K562 (cell line): Measurements from ENCODE around the gene CSMD2. TPM values are rescaled to one million over a fixed set of nuclear protein-coding genes. Genes with fewer than 3 reads are reported as not detected.

Experiments used
- ATAC-seq: fragments of 200-7000 bp; cut with Tn5 transposase; 3 replicates; pipeline ENCODE4 v1.9.1; 2020; ENCODE audit warnings: moderate library complexity
- BruUV-seq: library from RNA; stranded (reverse); fragments of 400-500 nt; replicated peaks from 2 replicates; lab custom pipeline; 2021; lab: Mats Ljungman, UMichigan
- CTCF ChIA-PET: fragments of 300-600 bp; formaldehyde crosslinking; extraction: SDS; loops from one replicate; lab custom pipeline; 2021; ENCODE audit warnings: low intra/inter-chr PET ratio; lab: Yijun Ruan, JAX
- POLR2A ChIA-PET: fragments of 300-600, 350-650 bp; sonication (Branson Sonifier 250); formaldehyde crosslinking; extraction: SDS; loops from one replicate; lab custom pipeline; 2021; ENCODE audit warnings: antibody characterized with exemption, inconsistent platforms; lab: Yijun Ruan, JAX
- DNase-seq, 4 experiments: peaks; one replicate each; pipeline versions ENCODE4 v3.0.0 to v3.0.0-alpha.2; 2011 to 2018; ENCODE audit warnings: low spot score in 3 of 4, mixed read lengths in 3 of 4; ENCODE audit errors: extremely low read depth in 1 of 4
- FAIRE-seq: peaks from 2 replicates; lab custom pipeline; 2011; peaks lifted over from hg19 to GRCh38; lab: Jason Lieb, UNC
- H2AFZ ChIP-seq: 2 replicates; pipeline ENCODE4 v1.6.0; 2011; ENCODE audit warnings: low read depth, low read length, control low read depth, inconsistent platforms
- H3K27ac ChIP-seq: fragments of 200-600 bp; 3 replicates; pipeline ENCODE4 v1.8.0; 2011; ENCODE audit warnings: low read depth, mild to moderate bottlenecking, control low read depth, inconsistent platforms, low read length, moderate library complexity, mixed read lengths; ENCODE audit errors: extremely low read depth
- H3K27me3 ChIP-seq, 2 experiments: fragments of 300-600 bp in 1 of 2; 2 replicates in 1 of 2; 3 replicates in 1 of 2; pipeline versions ENCODE4 v1.6.0 to v1.8.0; 2011; ENCODE audit warnings: inconsistent platforms in 2 of 2, low read length in 2 of 2, mild to moderate bottlenecking in 1 of 2, mixed read lengths in 1 of 2, moderate library complexity in 1 of 2; ENCODE audit not compliant: control insufficient read depth in 2 of 2, insufficient read depth in 2 of 2
- H3K36me3 ChIP-seq: fragments of 300-600 bp; 3 replicates; pipeline ENCODE4 v1.8.0; 2011; ENCODE audit warnings: mild to moderate bottlenecking, low read length, inconsistent platforms; ENCODE audit not compliant: control insufficient read depth, insufficient read depth
- H3K4me1 ChIP-seq, 2 experiments: fragments of 200-600 bp in 1 of 2; replicated peaks in 1 of 2; 2 replicates in 1 of 2; 3 replicates in 1 of 2; pipeline versions ENCODE4 v1.5.1 to v1.8.0; 2011; ENCODE audit warnings: inconsistent platforms in 2 of 2, low read length in 2 of 2, mild to moderate bottlenecking in 1 of 2, mixed read lengths in 1 of 2, moderate library complexity in 1 of 2; ENCODE audit not compliant: control insufficient read depth in 2 of 2, insufficient read depth in 2 of 2
- H3K4me2 ChIP-seq: 2 replicates; pipeline ENCODE4 v1.6.1; 2011; ENCODE audit warnings: low read length, control low read depth, inconsistent platforms, mixed read lengths; ENCODE audit not compliant: insufficient read depth
- H3K4me3 ChIP-seq: fragments of 200-600 bp; sonication (generic), shearing (Covaris generic); 2 replicates; pipeline ENCODE4 v1.5.1; 2016; ENCODE audit warnings: control low read depth, inconsistent platforms
- H3K79me2 ChIP-seq: fragments of 200-600 bp; 3 replicates; pipeline ENCODE4 v1.8.0; 2011; ENCODE audit warnings: low read length, inconsistent platforms; ENCODE audit not compliant: control insufficient read depth, insufficient read depth
- H3K9ac ChIP-seq, 2 experiments: 2 replicates each; pipeline versions ENCODE4 v1.6.0 to v1.6.1; 2011; ENCODE audit warnings: low read depth in 2 of 2, low read length in 2 of 2, control low read depth in 1 of 2, inconsistent platforms in 1 of 2, mild to moderate bottlenecking in 1 of 2, mixed read lengths in 1 of 2; ENCODE audit not compliant: insufficient read depth in 1 of 2
- H3K9me1 ChIP-seq: one replicate; pipeline ENCODE4 v1.6.0; 2011; ENCODE audit warnings: inconsistent platforms, mild to moderate bottlenecking, low read length, moderate library complexity; ENCODE audit not compliant: control insufficient read depth, insufficient read depth
- H3K9me3 ChIP-seq: replicated peaks from 2 replicates; pipeline ENCODE4 v1.5.1; 2011; ENCODE audit warnings: low read depth, low read length, inconsistent platforms; ENCODE audit not compliant: control insufficient read depth, insufficient read depth
- H4K20me1 ChIP-seq: replicated peaks from 2 replicates; pipeline ENCODE4 v1.6.1; 2011; ENCODE audit warnings: low read length, inconsistent platforms, mixed read lengths; ENCODE audit not compliant: control insufficient read depth, insufficient read depth
- CBFA2T3 ChIP-seq: fragments of 450-650 bp; IDR thresholded peaks from 2 replicates; pipeline ENCODE4 v1.6.1; 2017
- ETV1 ChIP-seq: fragments of 450-650 bp; conservative IDR thresholded peaks from 2 replicates; pipeline ENCODE4 v1.6.1; 2016; ENCODE audit warnings: missing genetic modification characterization, control low read depth, low read depth, missing compliant biosample characterization
- MTA2 ChIP-seq: fragments of 450-650 bp; IDR thresholded peaks from 2 replicates; pipeline ENCODE4 v1.6.1; 2016; ENCODE audit warnings: low read depth
- TGIF2 ChIP-seq: sonication (generic); formaldehyde crosslinking; IDR thresholded peaks from 2 replicates; pipeline ENCODE4 v1.8.1; 2022; ENCODE audit warnings: mild to moderate bottlenecking, missing genetic modification reagents, moderate library complexity
- ZNF175 ChIP-seq: fragments of 200-800 bp; sonication (Bioruptor generic); IDR thresholded peaks from 2 replicates; pipeline ENCODE4 v1.6.1; 2016; ENCODE audit warnings: low read depth, mild to moderate bottlenecking, missing genetic modification characterization, missing compliant biosample characterization
- WGBS: fragments of 100-300 bp; shearing (Covaris generic); methylation state at CpG from one replicate; pipeline ENCODE4 v1.1.6; 2016; ENCODE audit warnings: low coverage, mixed read lengths; ENCODE audit not compliant: insufficient coverage; ENCODE audit errors: missing lambda C conversion rate; 5-methylcytosine and 5-hydroxymethylcytosine counted together
- in situ Hi-C: fragments of 300-500 bp; cut with MboI; formaldehyde crosslinking; loops from 4 replicates; pipeline ENCODE4 v1.15.0; 2018; ENCODE audit warnings: inconsistent platforms, mixed read lengths
- intact Hi-C: fragments of 100-400 bp; cut with micrococcal nuclease; formaldehyde crosslinking; loops from 2 replicates; pipeline ENCODE4 v1.14.2; 2022
- polyA plus RNA-seq, 8 experiments: library from polyadenylated mRNA; depleted of rRNA in 4 of 8; stranded (reverse) in 5 of 8; unstranded in 3 of 8; fragments of >200 nt; fragmentation: Nextera tagmentation in 2 of 8; fragmentation: Illumina TruSeq in 1 of 8; extraction: Ambion mirVana in 2 of 8; extraction: Trizol in 1 of 8; gene quantifications; 2 replicates each; pipeline versions ENCODE4 v1.2.1 to v1.2.3, GENCODE V29; 2011 to 2014; ENCODE audit warnings: inconsistent platforms in 1 of 8, missing spikeins in 1 of 8
- total RNA-seq, 7 experiments: library from RNA; depleted of rRNA in 6 of 7; stranded (reverse); fragments of >200 nt in 6 of 7; fragmentation: Illumina TruSeq in 2 of 7; extraction: Trizol in 2 of 7; gene quantifications; 2 replicates each; pipeline versions ENCODE4 v1.2.1 to v1.2.3, GENCODE V29; 2011 to 2021; ENCODE audit warnings: low replicate concordance in 1 of 7

Gene CSMD2
- total and polyA plus RNA-seq, 9 of the 15 experiments (the other 6 are each of a cell fraction or from before 2014, with no cell fraction given), result not detected

- Histone ChIP-seq H3K9me3 (no peaks in the 10 kb centered on the region), H3K36me3 (no peaks in the 10 kb centered on the region), H3K27ac (no peak overlapping the region), H3K4me2 (no peak overlapping the region), H3K79me2 (no peaks in the 10 kb centered on the region), H3K4me3 (no peak overlapping the region), H2AFZ (no peak overlapping the region), H3K9me1 (no peaks in the 10 kb centered on the region), H3K9ac (no peak overlapping the region), H3K27me3 (no peaks in the 10 kb centered on the region), H3K4me1 (no peaks in the 10 kb centered on the region), H4K20me1 (no peaks in the 10 kb centered on the region)
- TF ChIP-seq MTA2 (no peak), ETV1 (tag) (no peak), TGIF2 (CRISPR knock-in tag) (no peak)
- POLR2A ChIA-PET, result no interaction called here
- intact Hi-C loops, result no loop called here
- 0% methylated on average over 1 of the region's 1 CpG for WGBS
- CTCF ChIA-PET, result no interaction called here
- FAIRE-seq, result no peak
- no peak for ATAC-seq
- in situ Hi-C loops, result no loop called here
- DNase-seq, result no peak
- no TSS peak for BruUV-seq
Observed at GRCh38 chr1:33850481-33850880, 314.5 kb downstream of the CSMD2 start.

- H2AFZ ChIP-seq, result no peak overlapping the region
- H3K9me1 ChIP-seq, result no peaks in the 10 kb centered on the region
- H3K27ac ChIP-seq, result no peak overlapping the region
- DNase-seq (no peak), FAIRE-seq (no peak)
- WGBS, result 0% methylated on average over 1 of the region's 1 CpG
- ChIA-PET CTCF (no interaction called here), POLR2A (no interaction called here)
- intact Hi-C loops, result no loop called here
- no peaks in the 10 kb centered on the region for H3K4me1 ChIP-seq
- H4K20me1 ChIP-seq, result no peaks in the 10 kb centered on the region
- H3K4me3 ChIP-seq, result no peak overlapping the region
- no peak overlapping the region for H3K9ac ChIP-seq
- H3K4me2 ChIP-seq, result no peak overlapping the region
- no peaks in the 10 kb centered on the region for H3K36me3 ChIP-seq
- BruUV-seq, result no TSS peak
- no peaks in the 10 kb centered on the region for H3K27me3 ChIP-seq
- TF ChIP-seq CBFA2T3 (0 out of 2 replicates have a peak, but pooled peaks have one; percentile 12), ZNF175 (no peak)
- TF ChIP-seq, all 486 proteins: peak for 1
- no peaks in the 10 kb centered on the region for H3K9me3 ChIP-seq
- H3K79me2 ChIP-seq, result no peaks in the 10 kb centered on the region
- in situ Hi-C loops, result no loop called here
- no peak for ATAC-seq
Observed at GRCh38 chr1:33849211-33849610, 315.8 kb downstream of the CSMD2 start.
